22Rv1 (cell line): ENCODE measurements around the gene ANXA4.

ENCODE experiments used
- CTCF ChIP-seq: fragments of 450-650 bp; IDR thresholded peaks from 2 replicates; pipeline ENCODE4 v1.5.1; 2017; ENCODE audit warnings: mild to moderate bottlenecking
- ZFX ChIP-seq: fragments of 450-650 bp; IDR thresholded peaks from 2 replicates; pipeline ENCODE4 v1.6.1; 2017; ENCODE audit warnings: antibody characterized with exemption, borderline replicate concordance

DNA sequence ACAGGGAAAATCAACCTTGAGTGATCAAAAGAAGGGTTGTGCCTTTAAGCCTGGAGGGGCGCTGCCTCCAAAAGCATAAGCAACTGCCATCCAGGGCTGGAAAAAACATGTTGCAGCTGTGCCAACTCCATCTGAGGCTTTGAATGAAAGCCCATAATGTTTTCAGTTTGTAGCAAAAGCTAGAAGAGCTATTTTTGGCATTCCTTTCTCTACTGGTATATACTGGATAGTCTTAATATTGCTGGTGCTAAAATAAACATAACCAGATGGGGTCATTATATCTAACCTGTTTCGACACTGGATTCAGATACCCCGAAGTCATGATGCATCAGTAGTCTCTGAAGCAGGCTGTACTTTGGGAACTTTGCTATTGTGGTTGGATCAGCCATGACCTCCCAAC, 25.1 kb downstream of the ANXA4 start:
- TF ChIP-seq CTCF (no peak), ZFX (no peak)
